Calu3 (cell line): Measurements from ENCODE around the gene MFAP3. TPM values are rescaled to one million over a fixed set of nuclear protein-coding genes. Genes with fewer than 3 reads are reported as not detected.

Experiments used
- BruUV-seq: library from RNA; stranded (reverse); fragments of 400-500 nt; replicated peaks from 2 replicates; lab custom pipeline; 2021; lab: Mats Ljungman, UMichigan
- CTCF ChIA-PET: fragments of 300-600 bp; sonication (Branson Sonifier 250); formaldehyde crosslinking; loops from one replicate; lab custom pipeline; 2022; ENCODE audit warnings: antibody characterized with exemption; lab: Charles Lee
- DNase-seq: peaks from one replicate; pipeline ENCODE4 v3.0.0; 2022
- H3K27ac Mint-ChIP-seq: one replicate; pipeline ENCODE4 v1.8.0; 2022; ENCODE audit warnings: mixed read lengths; ENCODE audit not compliant: unreplicated experiment
- H3K27me3 Mint-ChIP-seq: one replicate; pipeline ENCODE4 v1.8.0; 2022; ENCODE audit warnings: mixed read lengths; ENCODE audit not compliant: unreplicated experiment
- H3K36me3 Mint-ChIP-seq: one replicate; pipeline ENCODE4 v1.8.0; 2022; ENCODE audit warnings: mild to moderate bottlenecking, moderate library complexity, mixed read lengths; ENCODE audit not compliant: insufficient read depth, unreplicated experiment
- H3K4me1 Mint-ChIP-seq: one replicate; pipeline ENCODE4 v1.8.0; 2022; ENCODE audit warnings: mild to moderate bottlenecking, low read depth, mixed read lengths; ENCODE audit not compliant: unreplicated experiment
- H3K4me3 Mint-ChIP-seq: one replicate; pipeline ENCODE4 v1.8.0; 2022; ENCODE audit warnings: mild to moderate bottlenecking, low read depth, moderate library complexity, mixed read lengths; ENCODE audit not compliant: unreplicated experiment
- H3K9me3 Mint-ChIP-seq: one replicate; pipeline ENCODE4 v1.8.0; 2022; ENCODE audit warnings: low read depth, mixed read lengths; ENCODE audit not compliant: unreplicated experiment
- intact Hi-C: fragments of 100-400 bp; cut with micrococcal nuclease; formaldehyde crosslinking; loops from one replicate; pipeline ENCODE4 v1.10.0; 2022; ENCODE audit not compliant: unreplicated experiment
- total RNA-seq: library from RNA; stranded (reverse); gene quantifications from 2 replicates; pipeline ENCODE4 v1.2.3, GENCODE V29; 2022
- TF ChIP-seq, protein P1 (sequence below): fragments of 200-600 bp; IDR thresholded peaks from one replicate; pipeline ENCODE4 v1.8.0; 2022; ENCODE audit warnings: antibody characterized with exemption; ENCODE audit not compliant: unreplicated experiment

MFAP3 gene
- total RNA-seq, 1 experiment from 2014 or later = 39.3 TPM

DNA sequence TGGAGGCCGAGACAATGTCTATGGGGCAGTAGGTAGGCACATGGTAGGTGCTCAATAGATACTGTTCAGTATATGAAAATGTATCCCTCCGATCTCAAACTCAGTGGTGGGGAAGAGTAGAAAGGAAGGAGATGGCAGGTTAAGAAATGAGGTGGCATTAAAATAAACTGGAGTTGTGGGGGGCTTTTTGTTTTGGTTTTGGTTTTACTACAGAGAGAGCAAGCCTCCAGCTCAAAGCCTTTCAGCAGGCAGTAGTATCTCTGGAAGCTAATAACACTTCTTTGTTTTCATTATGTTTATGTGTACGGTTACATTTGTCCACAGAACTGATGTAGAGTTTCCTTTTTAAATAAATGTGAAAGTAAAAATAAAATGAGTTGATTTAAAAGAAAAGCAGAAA lies 8.6 kb downstream of the MFAP3 start:
- DNase-seq = no peak
- intact Hi-C loops = no loop called here
- Mint-ChIP-seq H3K36me3 (no peaks in the 10 kb centered on the region), H3K9me3 (no peaks in the 10 kb centered on the region), H3K27me3 (no peaks in the 10 kb centered on the region), H3K27ac (no peak overlapping the region), H3K4me1 (no peaks in the 10 kb centered on the region), H3K4me3 (no peak overlapping the region)
- CTCF ChIA-PET = no interaction called here
- TF ChIP-seq, protein P1, sequence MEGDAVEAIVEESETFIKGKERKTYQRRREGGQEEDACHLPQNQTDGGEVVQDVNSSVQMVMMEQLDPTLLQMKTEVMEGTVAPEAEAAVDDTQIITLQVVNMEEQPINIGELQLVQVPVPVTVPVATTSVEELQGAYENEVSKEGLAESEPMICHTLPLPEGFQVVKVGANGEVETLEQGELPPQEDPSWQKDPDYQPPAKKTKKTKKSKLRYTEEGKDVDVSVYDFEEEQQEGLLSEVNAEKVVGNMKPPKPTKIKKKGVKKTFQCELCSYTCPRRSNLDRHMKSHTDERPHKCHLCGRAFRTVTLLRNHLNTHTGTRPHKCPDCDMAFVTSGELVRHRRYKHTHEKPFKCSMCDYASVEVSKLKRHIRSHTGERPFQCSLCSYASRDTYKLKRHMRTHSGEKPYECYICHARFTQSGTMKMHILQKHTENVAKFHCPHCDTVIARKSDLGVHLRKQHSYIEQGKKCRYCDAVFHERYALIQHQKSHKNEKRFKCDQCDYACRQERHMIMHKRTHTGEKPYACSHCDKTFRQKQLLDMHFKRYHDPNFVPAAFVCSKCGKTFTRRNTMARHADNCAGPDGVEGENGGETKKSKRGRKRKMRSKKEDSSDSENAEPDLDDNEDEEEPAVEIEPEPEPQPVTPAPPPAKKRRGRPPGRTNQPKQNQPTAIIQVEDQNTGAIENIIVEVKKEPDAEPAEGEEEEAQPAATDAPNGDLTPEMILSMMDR = no peak
- no TSS peak for BruUV-seq

DNA sequence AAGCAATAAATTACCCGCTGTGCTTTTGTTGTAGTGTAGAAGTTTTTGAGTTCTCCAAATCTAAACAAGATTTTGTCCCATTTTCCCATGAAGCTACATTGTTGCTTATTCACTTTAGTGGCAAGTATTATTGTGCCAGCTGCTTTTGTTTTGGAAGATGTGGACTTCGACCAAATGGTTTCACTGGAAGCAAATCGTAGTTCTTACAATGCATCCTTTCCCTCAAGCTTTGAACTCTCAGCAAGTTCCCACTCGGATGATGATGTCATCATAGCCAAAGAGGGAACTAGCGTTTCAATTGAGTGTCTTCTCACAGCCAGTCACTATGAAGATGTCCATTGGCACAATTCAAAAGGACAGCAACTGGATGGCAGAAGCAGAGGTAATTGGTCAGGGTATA lies 10.9 kb downstream of the MFAP3 start:
- intact Hi-C loops = no loop called here
- CTCF ChIA-PET = no interaction called here
- no peak for DNase-seq
- H3K36me3 Mint-ChIP-seq = no peaks in the 10 kb centered on the region
- H3K9me3 Mint-ChIP-seq = no peaks in the 10 kb centered on the region
- no peaks in the 10 kb centered on the region for H3K27me3 Mint-ChIP-seq
- H3K4me3 Mint-ChIP-seq = no peak overlapping the region
- no peak overlapping the region for H3K27ac Mint-ChIP-seq
- TF ChIP-seq, protein P1 = no peak
- BruUV-seq = no TSS peak
- no peaks in the 10 kb centered on the region for H3K4me1 Mint-ChIP-seq

DNA sequence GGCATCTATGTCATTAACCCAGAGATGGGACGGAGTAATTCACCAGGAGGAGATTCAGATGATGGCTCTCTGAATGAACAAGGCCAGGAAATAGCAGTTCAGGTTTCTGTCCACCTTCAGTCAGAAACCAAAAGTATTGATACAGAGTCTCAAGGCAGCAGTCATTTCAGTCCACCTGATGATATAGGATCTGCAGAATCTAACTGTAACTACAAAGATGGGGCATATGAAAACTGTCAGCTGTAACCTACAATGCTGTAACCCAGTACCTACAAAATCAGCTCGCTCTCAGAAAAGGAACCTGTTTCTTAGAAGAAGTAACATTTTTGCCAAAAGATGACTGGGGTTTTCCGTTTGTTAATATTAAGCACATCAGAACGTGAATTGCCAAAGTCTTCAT lies 14.7 kb downstream of the MFAP3 start:
- Mint-ChIP-seq H3K27me3 (peaks cover under 1% of the 10 kb centered on the region), H3K27ac (no peak overlapping the region), H3K4me1 (peaks cover 11% of the 10 kb centered on the region), H3K9me3 (no peaks in the 10 kb centered on the region), H3K4me3 (no peak overlapping the region), H3K36me3 (no peaks in the 10 kb centered on the region)
- BruUV-seq = no TSS peak
- TF ChIP-seq, protein P1 = no peak
- intact Hi-C loops = no loop called here
- CTCF ChIA-PET = interaction anchor here (2.1 kb wide), 1 partner anchor 19 kb away, joined by 6 read pairs; no protein-coding TSS in a partner anchor
- no peak for DNase-seq

DNA sequence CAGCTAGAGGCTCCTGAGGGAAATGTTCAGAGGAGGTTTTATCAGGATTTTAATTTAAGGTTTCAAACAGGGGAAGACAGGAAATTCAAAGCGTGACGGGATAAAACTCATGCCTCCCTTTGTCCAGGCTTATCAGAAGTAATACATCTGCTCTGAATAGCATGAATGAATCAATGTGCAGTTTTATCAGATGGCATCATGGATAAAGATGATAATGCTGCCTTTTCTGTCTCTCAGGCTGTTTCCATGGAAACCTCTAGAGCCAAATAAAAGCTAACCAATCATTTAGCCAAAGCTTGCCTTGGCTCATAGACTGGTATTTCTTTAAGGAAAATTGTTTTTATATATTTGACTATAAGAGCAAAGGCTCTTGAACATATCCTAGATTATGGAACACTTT lies 16.4 kb downstream of the MFAP3 start:
- no TSS peak for BruUV-seq
- H3K4me3 Mint-ChIP-seq = no peak overlapping the region

More for the DNA sequence above, 16.4 kb downstream of the MFAP3 start:
- intact Hi-C loops = no loop called here
- H3K36me3 Mint-ChIP-seq = no peaks in the 10 kb centered on the region
- TF ChIP-seq, protein P1 = no peak
- peaks cover 27% of the 10 kb centered on the region for H3K4me1 Mint-ChIP-seq
- no peak overlapping the region for H3K27ac Mint-ChIP-seq
- DNase-seq = no peak
- CTCF ChIA-PET = interaction anchor here (1.1 kb wide), 1 partner anchor 16 kb away, joined by 3 read pairs; the partner anchor contains the start of genes FAM114A2 and MFAP3
- no peaks in the 10 kb centered on the region for H3K9me3 Mint-ChIP-seq
- H3K27me3 Mint-ChIP-seq = peaks cover 18% of the 10 kb centered on the region
